MM.1S (cell line): Measurements from ENCODE around the gene PLA2G10.
"Not testable (repeated sequence)": the region's sequence is repeated elsewhere in the genome, so short reads cannot be mapped to it uniquely, and the experiment has no call there.

Experiments
- EZH2 ChIP-seq: fragments of 300-600 bp; sonication (generic); optimal IDR thresholded peaks from 2 replicates; pipeline ENCODE3; 2017; ENCODE audit warnings: low read depth, mild to moderate bottlenecking, antibody characterized with exemption, low read length, mixed read lengths
- EZH2phosphoT487 ChIP-seq: fragments of 300-600 bp; sonication (generic); IDR thresholded peaks from 2 replicates; pipeline ENCODE4 v1.6.1; 2018; ENCODE audit warnings: antibody characterized with exemption, low read length
- TF ChIP-seq, protein P1 (sequence below): fragments of 300-600 bp; sonication (generic); IDR thresholded peaks from 2 replicates; pipeline ENCODE4 v1.5.1; 2016; ENCODE audit warnings: antibody characterized with exemption, low read length, mixed read lengths

DNA sequence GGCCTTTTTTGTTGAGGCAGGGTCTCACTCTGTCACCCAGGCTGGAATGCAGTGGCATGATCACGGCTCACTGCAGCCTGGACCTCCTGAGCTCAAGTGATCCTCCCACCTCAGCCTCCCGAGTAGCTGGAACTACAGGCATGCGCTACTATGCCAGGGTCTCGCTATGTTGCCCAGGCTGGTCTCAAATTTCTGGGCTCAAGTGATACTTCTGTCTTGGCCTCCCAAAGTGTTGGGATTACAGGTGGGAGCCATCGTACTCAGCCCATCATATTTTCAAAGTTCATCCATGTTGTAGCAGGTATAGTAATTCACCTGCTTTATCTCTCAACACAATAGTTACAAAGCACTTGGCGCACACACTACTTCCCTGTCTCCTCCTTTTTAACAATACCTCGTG lies 13.7 kb downstream of the PLA2G10 start:
- TF ChIP-seq, protein P1, sequence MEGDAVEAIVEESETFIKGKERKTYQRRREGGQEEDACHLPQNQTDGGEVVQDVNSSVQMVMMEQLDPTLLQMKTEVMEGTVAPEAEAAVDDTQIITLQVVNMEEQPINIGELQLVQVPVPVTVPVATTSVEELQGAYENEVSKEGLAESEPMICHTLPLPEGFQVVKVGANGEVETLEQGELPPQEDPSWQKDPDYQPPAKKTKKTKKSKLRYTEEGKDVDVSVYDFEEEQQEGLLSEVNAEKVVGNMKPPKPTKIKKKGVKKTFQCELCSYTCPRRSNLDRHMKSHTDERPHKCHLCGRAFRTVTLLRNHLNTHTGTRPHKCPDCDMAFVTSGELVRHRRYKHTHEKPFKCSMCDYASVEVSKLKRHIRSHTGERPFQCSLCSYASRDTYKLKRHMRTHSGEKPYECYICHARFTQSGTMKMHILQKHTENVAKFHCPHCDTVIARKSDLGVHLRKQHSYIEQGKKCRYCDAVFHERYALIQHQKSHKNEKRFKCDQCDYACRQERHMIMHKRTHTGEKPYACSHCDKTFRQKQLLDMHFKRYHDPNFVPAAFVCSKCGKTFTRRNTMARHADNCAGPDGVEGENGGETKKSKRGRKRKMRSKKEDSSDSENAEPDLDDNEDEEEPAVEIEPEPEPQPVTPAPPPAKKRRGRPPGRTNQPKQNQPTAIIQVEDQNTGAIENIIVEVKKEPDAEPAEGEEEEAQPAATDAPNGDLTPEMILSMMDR, result not testable (repeated sequence)
- not testable (repeated sequence) for TF ChIP-seq EZH2phosphoT487, EZH2
